Lower leg skin (tissue), 3 donors: ENCODE measurements around the gene FHIP2A.

ENCODE experiments used
- CTCF ChIP-seq, 3 donors: fragments of 450-650 bp; IDR thresholded peaks; one replicate each; pipeline ENCODE4 v1.5.1; 2016; ENCODE audit warnings: antibody characterized with exemption in 3 of 3, mild to moderate bottlenecking in 3 of 3, moderate library complexity in 2 of 3
- POLR2A ChIP-seq, 2 donors: fragments of 450-650 bp; IDR thresholded peaks; one replicate each; pipeline ENCODE4 v1.6.1; 2016 to 2017; ENCODE audit warnings: antibody characterized with exemption in 2 of 2, mild to moderate bottlenecking in 1 of 2, moderate library complexity in 1 of 2

GRCh38 chr10:114837690-114838089 lies 16.1 kb downstream of the FHIP2A start:
- TF ChIP-seq POLR2A (IDR thresholded peaks at IDR 0.05) = no peak
- TF ChIP-seq CTCF (IDR thresholded peaks at IDR 0.05) = no peak
